ENCODE measurements around the gene PCF11.
A peak's percentile ranks its signal among the peaks of the same experiment; 100 is the strongest.

PCF11 gene

DNA sequence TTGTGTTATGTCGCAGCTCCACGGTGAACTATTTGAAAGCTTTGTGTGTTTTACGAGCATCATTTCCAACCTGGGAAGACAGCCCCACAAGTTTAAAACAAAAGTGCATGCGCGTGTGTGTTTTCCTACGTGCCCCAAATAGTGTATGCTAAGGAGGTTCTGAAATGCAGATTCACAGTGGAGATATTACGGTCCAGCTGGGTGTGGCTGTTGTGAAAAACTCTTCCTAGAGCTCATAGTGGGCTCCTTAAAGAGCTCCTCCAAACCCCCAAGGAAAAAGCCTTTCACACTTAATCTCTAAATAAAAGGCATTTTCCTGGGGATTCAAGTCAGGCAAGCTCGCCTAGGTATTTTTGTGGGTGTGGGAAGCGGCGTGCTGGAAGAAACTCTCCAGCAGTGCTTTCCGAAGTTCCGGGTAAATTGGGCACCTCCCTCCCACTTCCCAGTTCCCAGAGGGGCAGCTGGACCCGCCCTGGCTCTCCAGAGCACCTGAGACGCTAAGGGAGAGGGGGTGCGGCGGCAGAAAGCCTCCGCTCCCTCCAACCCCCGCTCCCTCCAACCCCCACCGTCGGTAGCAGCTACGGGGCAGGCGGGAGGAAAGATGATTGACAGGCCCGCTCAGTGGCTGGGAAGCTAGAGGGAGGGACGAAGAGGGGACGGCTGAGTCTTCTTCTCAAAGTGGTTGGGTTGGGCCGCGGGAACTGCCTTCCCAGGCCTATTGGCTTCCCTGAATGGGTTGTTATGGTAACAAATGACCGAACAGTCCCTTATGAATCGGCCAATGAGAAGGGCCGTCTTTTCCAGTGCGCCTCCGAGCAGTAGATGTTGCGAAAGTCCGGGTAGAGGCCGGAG, 561 bp upstream of the PCF11 start:
- DNase-seq (ENCODE audit: low read depth in 2 of 2) = peak; percentile 95 to 98

GRCh38 chr11:83157594-83158356, 844 bp downstream of the PCF11 start:
- DNase-seq (ENCODE audit: low read depth in 2 of 2) = peak in 1 of 2 donors; percentile 27

- no peak for DNase-seq (ENCODE audit: low read depth in 2 of 2)
These were observed 1.4 kb downstream of the PCF11 start for GRCh38 chr11:83158357-83158786.

DNA sequence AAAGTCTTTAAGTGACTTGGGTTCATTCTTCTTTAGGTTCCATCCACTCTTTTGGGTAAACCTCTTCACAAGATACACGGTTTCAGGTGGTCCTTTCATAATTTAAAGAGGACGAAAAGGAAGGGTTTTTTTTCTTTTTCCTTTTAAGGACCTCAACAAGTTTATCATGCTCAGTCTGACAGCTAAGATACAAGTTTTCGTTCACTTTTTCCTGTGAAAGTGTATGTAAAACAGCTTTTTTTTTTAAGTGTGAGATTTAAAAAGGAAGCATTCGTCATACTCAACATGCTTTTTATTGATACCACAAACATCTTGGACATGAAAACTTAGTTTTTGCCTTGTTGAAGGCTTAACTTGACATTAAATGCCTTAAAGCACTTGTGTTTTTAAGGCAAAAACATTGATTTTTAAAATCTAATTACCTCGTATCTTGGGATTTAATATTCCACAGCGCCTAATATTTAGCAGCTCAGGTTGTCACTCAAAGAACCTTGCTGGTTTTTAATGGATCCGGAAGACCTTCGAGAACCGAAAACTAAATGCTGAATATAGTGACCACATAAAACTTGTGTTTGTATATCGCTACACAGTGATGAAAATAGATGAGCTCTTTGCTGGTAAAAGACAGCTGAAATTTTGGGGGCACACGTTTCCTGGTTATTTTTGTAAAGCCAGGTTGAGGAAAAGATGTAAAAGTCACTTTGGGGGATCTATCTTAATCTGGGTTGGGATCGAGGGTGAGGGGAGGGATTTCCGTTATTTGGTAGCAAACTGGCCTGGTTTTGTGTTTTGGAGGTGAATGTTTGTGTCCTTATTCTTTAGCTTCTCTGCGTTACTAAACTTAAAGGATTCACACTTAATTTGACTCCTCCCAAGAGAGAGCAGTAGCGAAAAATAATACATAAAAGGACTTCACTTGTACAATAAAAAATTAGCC, 2.3 kb downstream of the PCF11 start:
- no peak for DNase-seq (ENCODE audit: low read depth in 2 of 2)

- DNase-seq (ENCODE audit: low read depth in 2 of 2) = no peak
These were observed 3.3 kb downstream of the PCF11 start for GRCh38 chr11:83159902-83160865.

DNA sequence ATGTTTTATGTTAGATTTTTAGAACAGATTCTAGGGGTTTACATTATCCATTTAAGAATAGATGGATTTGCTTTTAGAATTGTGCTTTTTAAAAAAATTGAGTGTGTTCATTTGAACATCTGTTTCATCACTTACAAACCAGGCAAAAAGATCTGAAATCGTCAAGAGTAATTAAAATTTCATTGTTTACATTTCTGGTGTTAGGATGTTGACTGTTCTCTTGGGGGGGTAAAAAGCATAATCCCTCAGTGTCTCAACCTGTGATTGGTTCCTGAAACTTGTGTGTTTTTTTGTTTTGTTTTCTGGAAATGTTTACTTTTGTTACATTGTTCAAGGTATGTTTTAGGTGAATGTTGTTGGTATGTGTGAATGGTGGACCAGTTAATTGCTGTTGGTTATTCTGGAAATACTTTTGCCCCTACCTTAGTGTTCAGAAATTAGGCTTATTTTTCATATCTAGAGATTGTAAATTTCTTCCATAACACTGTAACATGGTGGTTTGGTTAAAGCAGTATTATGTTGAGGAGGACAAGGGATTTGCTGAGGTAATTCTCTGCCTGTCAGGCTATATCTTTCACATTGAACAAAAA, 4.8 kb downstream of the PCF11 start:
- no peak for DNase-seq (ENCODE audit: low read depth in 2 of 2)

DNA sequence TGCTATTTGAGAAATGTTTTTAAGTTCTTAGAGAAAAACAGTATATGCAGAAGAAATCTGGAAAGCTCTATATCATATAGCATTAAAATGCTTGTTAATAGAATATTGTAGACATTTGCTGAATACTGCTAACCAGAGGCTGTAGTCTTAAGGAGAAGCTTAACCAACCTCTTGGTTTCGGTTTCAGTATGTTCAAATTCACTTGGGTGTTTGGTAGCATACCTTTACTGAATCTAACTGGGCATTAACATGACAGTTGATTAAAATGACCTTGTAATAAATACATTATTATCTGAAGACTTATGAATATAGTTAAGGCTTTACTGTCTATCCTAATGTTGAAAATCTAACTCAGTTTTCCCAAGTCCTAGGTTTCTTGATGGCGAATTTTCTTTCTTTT, 5.4 kb downstream of the PCF11 start:
- no peak for DNase-seq (ENCODE audit: low read depth in 2 of 2)

DNA sequence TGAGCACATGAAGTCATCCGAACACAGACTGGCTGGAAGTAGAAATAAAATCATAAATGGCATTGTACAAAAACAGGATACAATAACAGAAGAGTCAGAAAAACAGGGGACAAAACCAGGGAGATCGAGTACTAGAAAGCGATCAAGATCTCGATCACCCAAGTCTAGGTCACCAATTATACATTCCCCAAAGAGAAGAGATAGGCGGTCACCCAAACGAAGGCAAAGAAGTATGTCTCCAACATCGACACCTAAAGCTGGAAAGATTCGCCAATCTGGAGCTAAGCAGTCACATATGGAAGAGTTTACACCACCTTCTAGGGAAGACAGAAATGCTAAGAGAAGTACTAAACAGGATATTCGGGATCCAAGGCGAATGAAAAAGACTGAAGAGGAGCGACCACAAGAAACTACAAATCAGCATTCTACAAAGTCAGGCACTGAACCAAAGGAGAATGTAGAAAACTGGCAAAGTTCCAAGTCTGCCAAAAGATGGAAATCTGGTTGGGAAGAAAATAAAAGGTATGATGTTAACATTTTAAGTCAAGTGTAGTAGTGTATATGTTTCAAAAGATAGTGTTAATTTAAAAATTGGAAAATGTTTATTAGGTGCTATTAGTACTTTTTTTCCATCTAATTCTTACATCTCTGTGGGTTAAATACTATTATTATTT, 9.4 kb downstream of the PCF11 start:
- no peak for DNase-seq (ENCODE audit: low read depth in 2 of 2)

- no peak for DNase-seq (ENCODE audit: low read depth in 2 of 2)
These were observed 11.8 kb downstream of the PCF11 start for GRCh38 chr11:83168756-83169155.

DNA sequence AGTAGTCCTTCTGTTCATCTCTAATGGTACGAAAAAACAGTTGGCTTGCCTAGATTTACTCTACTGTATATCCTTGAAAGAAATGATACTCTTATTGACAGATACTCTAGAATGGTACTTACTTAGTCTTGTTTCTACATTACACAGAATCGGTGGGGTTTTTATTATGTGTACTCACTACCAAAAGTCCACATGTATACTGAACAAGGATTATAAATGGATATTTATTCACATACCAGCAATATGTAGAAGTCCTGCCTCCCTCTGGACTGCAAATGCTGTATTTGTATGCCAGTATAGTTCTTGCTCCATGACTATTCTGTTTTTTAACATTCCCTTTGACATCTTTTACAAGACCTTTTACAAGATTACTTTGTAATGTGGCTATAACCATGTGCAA, 13.9 kb downstream of the PCF11 start:
- DNase-seq (ENCODE audit: low read depth in 2 of 2) = no peak

DNA sequence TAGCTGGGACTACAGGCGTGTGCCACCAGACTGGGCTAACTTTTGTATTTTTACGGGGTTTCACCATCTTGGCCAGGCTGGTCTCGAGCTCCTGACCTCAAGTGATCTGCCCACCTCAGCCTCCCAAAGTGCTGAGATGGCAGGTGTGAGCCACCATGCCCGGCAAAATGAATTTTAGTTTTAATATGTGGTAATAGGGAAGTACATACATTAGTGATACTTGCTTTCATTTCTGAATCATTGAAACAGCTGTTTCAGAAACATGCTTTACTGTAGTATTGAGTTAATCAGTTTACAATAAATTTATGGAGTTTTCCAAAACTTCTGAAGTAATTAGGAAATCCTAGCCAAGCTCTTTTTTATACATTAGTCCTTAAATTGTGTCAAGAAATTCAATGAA, 15.6 kb downstream of the PCF11 start:
- DNase-seq (ENCODE audit: low read depth in 2 of 2) = no peak

- no peak for DNase-seq (ENCODE audit: low read depth in 2 of 2)
These were observed 17.1 kb downstream of the PCF11 start for GRCh38 chr11:83174008-83174407.

DNA sequence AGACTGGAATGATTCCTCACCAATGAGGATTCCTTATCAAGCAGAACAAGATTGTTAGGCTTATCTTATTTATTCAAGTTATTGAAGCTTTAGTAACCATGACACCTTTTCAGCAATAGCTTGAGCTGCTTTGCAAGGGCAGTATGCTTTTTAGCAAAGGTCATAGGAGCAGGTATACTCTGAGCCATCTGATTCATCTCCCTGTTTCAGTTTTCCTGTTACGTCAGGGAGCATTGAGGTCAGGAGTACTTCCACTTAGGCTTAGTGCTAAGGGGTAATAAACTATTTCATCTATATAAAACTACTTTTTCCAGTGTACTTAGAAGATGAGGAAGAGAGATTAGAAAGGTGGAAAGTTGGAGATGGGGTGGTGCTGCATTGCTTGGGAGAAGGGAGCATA, 18.9 kb downstream of the PCF11 start:
- DNase-seq (ENCODE audit: low read depth in 2 of 2) = no peak

GRCh38 chr11:83181815-83182214, 24.9 kb downstream of the PCF11 start:
- no peak for DNase-seq (ENCODE audit: low read depth in 2 of 2)

DNA sequence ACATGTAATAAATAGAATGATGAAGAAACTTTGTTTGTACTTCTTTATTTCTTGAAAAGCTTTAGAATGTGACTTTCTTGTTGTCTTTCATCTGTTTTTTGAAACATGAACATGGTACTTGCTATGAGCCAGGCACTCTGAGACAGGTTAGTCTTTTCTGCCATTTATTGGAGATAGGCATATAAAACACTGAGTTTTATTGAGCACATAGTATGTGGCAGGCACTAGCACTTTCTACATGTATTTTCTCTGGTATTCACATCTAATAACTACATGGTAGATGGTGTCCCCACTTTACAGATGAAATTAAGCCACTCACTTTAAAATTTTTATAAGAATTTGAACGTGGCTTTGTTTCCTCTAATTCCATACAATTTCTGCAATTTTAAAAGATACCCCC, 28.8 kb downstream of the PCF11 start:
- DNase-seq (ENCODE audit: low read depth in 2 of 2) = no peak

GRCh38 chr11:83187465-83187864, 30.5 kb downstream of the PCF11 start:
- no peak for DNase-seq (ENCODE audit: low read depth in 2 of 2)

GRCh38 chr11:83191491-83191890, 34.6 kb downstream of the PCF11 start:
- DNase-seq (ENCODE audit: low read depth in 2 of 2) = no peak

DNA sequence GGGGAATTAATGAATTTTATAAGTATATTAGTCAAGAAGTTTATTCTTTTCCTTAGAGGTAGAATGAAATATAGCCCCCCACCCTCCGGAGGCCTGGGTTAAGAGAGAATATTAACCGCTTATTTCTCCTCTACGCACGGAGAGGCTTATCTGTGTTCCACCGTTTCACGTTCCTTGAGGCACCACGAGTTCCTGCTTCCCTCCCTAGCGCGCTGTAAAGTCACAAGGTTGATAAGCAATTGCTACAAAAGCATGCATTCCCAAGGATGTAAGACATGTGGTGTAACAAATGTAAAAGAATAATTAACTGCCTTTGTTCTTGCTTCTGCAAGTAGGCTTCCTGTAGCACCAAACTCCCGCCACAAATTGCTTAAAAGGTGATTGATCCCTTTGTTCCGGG, 35.1 kb downstream of the PCF11 start:
- DNase-seq (ENCODE audit: low read depth in 2 of 2) = no peak

- no peak for DNase-seq (ENCODE audit: low read depth in 2 of 2)
These were observed 35.8 kb downstream of the PCF11 start for GRCh38 chr11:83192606-83193245.
